BJ (cell line): Measurements from ENCODE around the gene GMCL2. TPM values are rescaled to one million over a fixed set of nuclear protein-coding genes. Genes with fewer than 3 reads are reported as not detected.
A peak's percentile ranks its signal among the peaks of the same experiment; 100 is the strongest.
"Not testable (repeated sequence)": the region's sequence is repeated elsewhere in the genome, so short reads cannot be mapped to it uniquely, and the experiment has no call there.

Source experiments
- CTCF ChIA-PET: fragments of 350-600 bp; formaldehyde crosslinking; extraction: SDS; loops from one replicate; lab custom pipeline; 2021; ENCODE audit warnings: antibody characterized with exemption, inconsistent platforms; lab: Yijun Ruan, JAX
- POLR2A ChIA-PET: fragments of 300-600 bp; sonication (Branson Sonifier 250); formaldehyde crosslinking; extraction: SDS; loops from one replicate; lab custom pipeline; 2021; ENCODE audit warnings: antibody characterized with exemption; lab: Charles Lee
- DNase-seq: peaks from one replicate; pipeline ENCODE4 v3.0.0-alpha.2; 2011; ENCODE audit warnings: low read depth
- H3K27me3 ChIP-seq: 2 replicates; pipeline ENCODE4 v1.6.0; 2011; ENCODE audit warnings: low read length; ENCODE audit not compliant: control insufficient read depth, insufficient read depth
- H3K36me3 ChIP-seq: 2 replicates; pipeline ENCODE4 v1.5.1; 2011; ENCODE audit warnings: low read length; ENCODE audit not compliant: control insufficient read depth, insufficient read depth
- H3K4me3 ChIP-seq: 2 replicates; pipeline ENCODE4 v1.5.1; 2011; ENCODE audit warnings: low read depth, mild to moderate bottlenecking, control low read depth, low read length
- polyA plus RNA-seq: library from polyadenylated mRNA; depleted of rRNA; stranded (reverse); fragments of >200 nt; gene quantifications from 2 replicates; pipeline ENCODE4 v1.2.3, GENCODE V29; 2011
- TF ChIP-seq, protein P1 (sequence below): IDR thresholded peaks from 2 replicates; pipeline ENCODE4 v1.5.1; 2011; ENCODE audit warnings: low read depth, mild to moderate bottlenecking, control low read depth, inconsistent platforms, low read length, moderate library complexity; ENCODE audit not compliant: insufficient read depth

GMCL2 gene
- polyA plus RNA-seq, 1 experiment = not detected

DNA sequence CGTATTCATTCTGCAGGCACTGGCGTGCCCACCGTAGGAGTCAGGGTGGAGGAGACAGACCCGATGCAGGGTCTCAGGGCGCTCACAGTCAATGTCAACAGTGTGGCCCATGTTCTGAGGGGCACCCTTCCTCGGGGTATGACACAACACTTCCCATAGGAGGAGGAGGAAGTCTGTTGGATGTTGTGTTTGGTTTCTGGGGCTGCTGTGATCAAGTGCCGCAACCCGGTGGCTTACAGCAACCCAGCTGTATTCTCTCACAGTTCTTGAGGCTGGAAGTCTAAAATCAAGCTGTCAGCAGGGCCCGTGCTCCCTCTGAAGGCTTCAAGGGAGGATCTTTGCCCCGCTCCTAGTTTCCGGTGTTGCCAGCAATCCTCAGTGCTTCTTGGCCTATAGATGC lies 11.5 kb upstream of the GMCL2 start:
- ChIA-PET POLR2A (no interaction called here), CTCF (no interaction called here)
- DNase-seq = no peak
- H3K4me3 ChIP-seq = no peak overlapping the region
- H3K36me3 ChIP-seq = no peaks in the 10 kb centered on the region
- peaks cover 12% of the 10 kb centered on the region for H3K27me3 ChIP-seq
- TF ChIP-seq, protein P1, sequence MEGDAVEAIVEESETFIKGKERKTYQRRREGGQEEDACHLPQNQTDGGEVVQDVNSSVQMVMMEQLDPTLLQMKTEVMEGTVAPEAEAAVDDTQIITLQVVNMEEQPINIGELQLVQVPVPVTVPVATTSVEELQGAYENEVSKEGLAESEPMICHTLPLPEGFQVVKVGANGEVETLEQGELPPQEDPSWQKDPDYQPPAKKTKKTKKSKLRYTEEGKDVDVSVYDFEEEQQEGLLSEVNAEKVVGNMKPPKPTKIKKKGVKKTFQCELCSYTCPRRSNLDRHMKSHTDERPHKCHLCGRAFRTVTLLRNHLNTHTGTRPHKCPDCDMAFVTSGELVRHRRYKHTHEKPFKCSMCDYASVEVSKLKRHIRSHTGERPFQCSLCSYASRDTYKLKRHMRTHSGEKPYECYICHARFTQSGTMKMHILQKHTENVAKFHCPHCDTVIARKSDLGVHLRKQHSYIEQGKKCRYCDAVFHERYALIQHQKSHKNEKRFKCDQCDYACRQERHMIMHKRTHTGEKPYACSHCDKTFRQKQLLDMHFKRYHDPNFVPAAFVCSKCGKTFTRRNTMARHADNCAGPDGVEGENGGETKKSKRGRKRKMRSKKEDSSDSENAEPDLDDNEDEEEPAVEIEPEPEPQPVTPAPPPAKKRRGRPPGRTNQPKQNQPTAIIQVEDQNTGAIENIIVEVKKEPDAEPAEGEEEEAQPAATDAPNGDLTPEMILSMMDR = no peak

DNA sequence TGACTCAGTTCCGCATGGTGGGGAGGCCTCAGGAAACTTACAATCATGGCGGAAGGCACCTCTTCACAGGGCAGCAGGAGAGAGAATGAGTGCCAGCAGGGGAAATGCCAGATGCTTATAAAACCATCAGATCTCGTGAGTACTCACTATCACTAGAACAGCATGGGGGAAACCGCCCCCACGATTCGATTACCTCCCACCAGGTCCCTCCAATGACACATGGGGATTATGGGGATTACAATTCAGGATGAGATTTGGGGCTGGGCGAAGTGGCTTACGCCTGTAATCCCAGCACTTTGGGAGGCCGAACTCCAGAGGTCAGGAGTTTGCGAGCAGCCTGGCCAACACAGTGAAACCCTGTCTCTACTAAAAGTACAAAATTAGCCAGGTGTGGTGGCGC lies 11.0 kb upstream of the GMCL2 start:
- H3K27me3 ChIP-seq = peaks cover 16% of the 10 kb centered on the region
- CTCF ChIA-PET, H3K36me3 ChIP-seq, POLR2A ChIA-PET, DNase-seq, H3K4me3 ChIP-seq: not testable (repeated sequence)

DNA sequence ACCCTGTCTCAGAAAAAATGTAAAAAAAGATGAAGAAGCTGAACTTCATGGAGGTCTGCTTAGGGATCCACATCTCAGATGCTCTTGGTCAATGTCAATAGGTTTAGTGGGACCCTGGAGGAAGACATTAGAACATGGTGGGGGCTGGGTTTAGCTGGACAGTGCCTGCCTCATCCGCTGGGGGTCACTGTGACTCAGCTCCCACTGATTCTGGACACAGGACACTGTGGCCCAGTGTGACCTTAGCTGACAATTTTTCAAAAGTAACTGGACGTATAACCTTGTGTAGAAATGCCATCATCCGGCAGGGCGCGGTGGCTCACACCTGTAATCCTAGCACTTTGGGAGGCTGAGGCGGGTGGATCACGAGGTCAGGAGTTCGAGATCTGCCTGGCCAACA lies 9.8 kb upstream of the GMCL2 start:
- Histone ChIP-seq H3K4me3 (no peak overlapping the region), H3K27me3 (peaks cover 18% of the 10 kb centered on the region), H3K36me3 (no peaks in the 10 kb centered on the region)
- TF ChIP-seq, protein P1 = peak; percentile 46
- CTCF ChIA-PET = interaction anchor here (0.8 to 1.2 kb wide), 2 partner anchors 11 to 25 kb away, joined by 3 read pairs; no protein-coding TSS in a partner anchor
- DNase-seq = no peak
- POLR2A ChIA-PET = no interaction called here

DNA sequence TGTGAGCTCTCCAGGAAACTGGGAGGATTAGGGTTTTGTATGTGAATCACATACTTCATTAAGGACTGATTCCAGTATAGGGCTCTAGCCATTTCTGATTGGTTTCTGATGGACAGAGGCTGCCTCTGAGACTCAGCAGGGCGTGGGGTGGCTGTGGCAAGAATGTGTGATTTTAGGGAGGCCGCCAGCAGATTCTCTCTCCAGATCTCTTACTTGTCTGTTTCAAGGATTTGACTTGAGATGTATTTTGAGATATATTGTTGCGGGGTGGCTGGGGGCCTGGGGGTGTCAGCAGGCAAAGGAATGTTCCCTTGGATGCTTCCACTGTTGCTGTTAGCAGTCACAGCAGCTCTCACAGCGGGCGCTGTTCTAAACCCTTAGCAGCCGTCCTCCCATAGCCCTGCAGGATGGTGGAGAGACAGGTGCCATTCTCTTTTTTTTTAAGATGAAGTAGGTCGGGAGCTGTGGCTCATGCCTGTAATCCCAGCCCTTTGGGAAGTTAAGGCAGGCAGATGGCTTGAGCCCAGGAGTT lies 9.2 kb upstream of the GMCL2 start:
- POLR2A ChIA-PET = no interaction called here
- CTCF ChIA-PET = interaction anchor here (1.2 kb wide), 1 partner anchor 10 kb away, joined by 3 read pairs; no protein-coding TSS in a partner anchor

DNA sequence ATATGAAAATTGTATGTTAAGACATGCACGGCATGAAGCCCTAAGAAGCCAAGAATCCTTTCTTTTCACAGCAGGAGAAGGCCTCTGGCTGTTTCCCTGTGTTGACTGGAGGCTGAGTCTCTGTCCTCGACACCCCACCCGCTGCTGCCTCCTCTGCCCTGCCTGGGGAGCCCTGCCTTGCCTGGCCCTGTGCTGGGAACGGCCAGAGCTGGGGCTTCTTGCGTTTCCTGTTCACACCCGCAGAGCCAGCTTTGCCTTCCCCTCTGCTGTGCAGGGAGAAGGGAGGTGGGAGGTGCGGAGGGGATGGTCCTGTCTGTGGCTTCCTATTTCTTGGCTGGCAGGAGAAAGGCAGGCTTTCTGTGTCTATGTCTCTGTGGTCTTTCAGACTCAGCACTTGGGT lies 6.9 kb upstream of the GMCL2 start:
- no peaks in the 10 kb centered on the region for H3K36me3 ChIP-seq
- CTCF ChIA-PET = interaction anchor here (0.7 kb wide), 1 partner anchor 9 kb away, joined by 4 read pairs; no protein-coding TSS in a partner anchor
- POLR2A ChIA-PET = no interaction called here
- no peak overlapping the region for H3K4me3 ChIP-seq
- no peak for DNase-seq
- TF ChIP-seq, protein P1 = no peak
- H3K27me3 ChIP-seq = peaks cover 19% of the 10 kb centered on the region

More for the DNA sequence above, 9.2 kb upstream of the GMCL2 start:
- TF ChIP-seq, protein P1 = no peak
- H3K36me3 ChIP-seq = no peaks in the 10 kb centered on the region
- no peak for DNase-seq
- H3K4me3 ChIP-seq = no peak overlapping the region
- peaks cover 18% of the 10 kb centered on the region for H3K27me3 ChIP-seq
